GM19351 (cell line): Measurements from ENCODE around the gene PRKAG3.
"Not testable (repeated sequence)": the region's sequence is repeated elsewhere in the genome, so short reads cannot be mapped to it uniquely, and the experiment has no call there.

Experiments
- ATAC-seq: cut with Tn5 transposase; IDR thresholded peaks from one replicate; pipeline ENCODE4 v1.9.1; 2021; ENCODE audit warnings: mild to moderate bottlenecking, moderate library complexity; ENCODE audit not compliant: unreplicated experiment

Gene PRKAG3

DNA sequence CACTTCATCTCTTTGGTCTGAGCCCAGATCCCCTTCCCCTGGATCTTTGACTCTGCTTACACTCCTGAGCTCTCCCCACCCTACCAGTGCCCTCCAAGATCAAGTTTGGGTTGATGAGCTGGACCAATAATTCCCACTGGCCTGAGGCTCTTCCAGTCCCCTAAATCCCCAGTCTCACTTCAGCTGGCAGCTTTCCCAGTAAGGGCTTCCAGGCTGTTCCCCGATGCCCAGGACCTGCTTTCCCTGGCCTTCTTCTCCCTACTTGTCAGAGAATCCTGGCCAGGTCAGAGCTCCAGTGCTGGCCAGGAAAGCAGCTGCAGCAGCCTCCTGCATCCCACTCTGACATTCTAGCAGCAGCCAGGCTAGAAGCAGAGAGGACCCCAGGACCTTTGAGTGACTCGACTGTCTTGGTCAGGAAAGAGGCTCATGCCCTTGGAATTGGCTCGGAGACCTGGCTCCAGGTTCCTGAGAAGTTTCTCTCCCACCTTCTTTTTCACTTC is 31.5 kb upstream of the PRKAG3 start:
- no peak for ATAC-seq

DNA sequence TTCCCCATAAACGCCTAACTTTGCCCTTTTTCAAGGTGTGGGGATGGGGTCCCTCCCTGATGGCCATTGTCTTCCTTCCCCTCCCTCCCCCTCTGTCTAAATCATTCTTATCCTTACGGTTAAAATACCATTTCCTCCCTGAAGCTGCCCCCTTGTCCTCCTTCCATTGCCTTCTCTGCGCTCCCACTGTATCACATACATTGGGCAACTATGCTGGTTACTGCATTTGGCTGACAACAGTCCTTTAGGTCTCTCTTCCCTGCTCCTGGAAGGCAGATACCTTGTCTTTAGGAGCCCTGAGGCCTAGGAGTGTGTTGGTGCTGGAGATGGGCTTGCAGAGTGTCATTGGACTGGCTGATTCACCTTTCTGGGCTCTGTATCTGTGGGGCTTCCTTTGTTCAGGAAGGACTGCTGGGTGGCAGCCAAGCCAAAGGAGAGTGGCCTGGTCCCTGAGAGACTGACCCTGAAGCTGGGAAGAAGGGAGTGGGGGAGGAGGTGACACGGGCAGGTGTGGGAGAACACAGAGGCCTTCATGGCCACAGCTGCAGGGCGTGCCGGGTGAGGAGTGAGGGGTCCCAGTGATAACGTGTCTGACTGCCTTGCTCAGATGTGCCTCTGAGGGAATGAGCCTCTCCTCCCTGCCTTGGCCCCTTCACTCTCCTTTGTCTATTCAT is 30.2 kb upstream of the PRKAG3 start:
- ATAC-seq, result no peak

DNA sequence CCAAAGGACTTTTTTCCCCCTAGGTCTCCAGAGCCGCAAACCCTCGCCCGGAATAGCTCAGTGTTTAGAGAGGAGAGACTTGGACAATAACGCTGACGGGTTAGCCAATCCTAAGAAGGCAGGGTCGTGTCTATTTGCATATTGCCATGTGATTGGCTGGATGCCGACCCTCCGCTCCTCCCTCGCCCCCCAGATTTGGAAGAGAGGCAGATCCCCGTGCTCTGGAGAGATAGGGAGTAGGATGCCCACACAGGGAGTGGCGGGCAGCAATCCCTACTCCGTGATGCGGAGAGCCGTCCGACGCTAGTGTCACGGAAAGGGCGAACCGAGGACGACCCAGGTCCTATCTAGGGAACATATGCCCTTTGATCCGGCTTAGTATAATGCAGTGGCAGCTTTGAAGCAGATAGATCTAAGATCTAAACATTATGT is 29.4 kb upstream of the PRKAG3 start:
- no peak for ATAC-seq

DNA sequence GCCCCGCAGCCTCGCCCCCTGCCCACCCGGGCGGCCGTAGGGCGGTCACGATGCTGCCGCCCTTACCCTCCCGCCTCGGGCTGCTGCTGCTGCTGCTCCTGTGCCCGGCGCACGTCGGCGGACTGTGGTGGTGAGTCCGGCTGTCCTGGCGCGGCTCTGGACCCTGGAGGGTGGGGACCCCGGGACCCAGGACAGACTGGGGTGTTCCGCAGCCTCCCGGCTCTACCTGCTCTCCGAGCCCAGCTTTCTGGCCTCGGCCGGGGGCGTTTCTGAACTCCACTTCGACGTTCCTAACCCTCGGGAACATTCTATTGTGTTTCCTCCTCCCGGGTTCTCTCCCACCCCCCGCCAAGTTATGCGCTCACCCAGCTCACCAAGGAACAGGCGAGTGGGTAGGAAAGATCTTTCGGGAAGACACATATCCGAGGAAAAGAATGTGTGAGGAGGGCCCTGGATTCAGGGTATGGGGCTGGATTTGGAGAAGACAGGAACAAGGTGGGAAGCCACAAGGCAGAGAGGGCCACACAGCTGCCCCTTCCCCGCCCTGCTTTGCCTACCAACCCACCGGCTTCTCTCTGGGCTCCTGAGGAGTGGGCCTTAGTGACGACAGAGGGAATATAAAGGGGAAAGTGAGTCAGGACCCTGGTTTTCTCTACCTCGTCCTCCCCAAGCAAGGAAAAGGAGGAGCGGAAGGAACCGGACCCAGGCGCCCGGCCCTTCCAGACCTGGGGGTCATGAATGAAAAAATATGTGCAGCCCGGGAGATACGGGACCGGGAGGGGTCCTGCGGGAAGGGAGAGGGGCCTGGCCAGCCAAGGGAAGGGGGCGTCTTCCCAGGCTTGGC is 28.6 kb upstream of the PRKAG3 start:
- no peak for ATAC-seq

DNA sequence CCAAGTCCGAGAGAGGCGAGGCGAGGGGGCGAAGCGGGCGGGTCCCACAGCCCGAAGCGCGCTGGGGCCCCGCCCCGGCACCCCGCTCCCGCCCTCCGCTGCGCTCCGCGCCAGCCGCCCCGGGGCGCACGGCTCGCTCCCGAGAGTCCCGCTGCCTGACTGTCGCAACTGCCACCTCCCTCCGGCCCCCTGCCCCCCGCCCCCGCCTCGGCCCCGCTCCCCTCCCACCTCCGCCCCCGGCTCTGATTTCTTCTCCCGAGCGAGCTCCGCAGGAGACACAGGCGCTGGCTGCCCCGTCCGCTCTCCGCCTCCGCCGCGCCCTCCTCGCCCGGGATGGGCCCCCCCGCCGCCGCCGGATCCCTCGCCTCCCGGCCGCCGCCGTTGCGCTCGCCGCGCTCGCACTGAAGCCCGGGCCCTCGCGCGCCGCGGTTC is 28.0 kb upstream of the PRKAG3 start, which contains the start of gene WNT6:
Gene WNT6, plus strand, starts transcription at position 250 of the 432 bp plus-strand sequence. CDS start 233 bp downstream, outside the sequence.
- no peak for ATAC-seq

DNA sequence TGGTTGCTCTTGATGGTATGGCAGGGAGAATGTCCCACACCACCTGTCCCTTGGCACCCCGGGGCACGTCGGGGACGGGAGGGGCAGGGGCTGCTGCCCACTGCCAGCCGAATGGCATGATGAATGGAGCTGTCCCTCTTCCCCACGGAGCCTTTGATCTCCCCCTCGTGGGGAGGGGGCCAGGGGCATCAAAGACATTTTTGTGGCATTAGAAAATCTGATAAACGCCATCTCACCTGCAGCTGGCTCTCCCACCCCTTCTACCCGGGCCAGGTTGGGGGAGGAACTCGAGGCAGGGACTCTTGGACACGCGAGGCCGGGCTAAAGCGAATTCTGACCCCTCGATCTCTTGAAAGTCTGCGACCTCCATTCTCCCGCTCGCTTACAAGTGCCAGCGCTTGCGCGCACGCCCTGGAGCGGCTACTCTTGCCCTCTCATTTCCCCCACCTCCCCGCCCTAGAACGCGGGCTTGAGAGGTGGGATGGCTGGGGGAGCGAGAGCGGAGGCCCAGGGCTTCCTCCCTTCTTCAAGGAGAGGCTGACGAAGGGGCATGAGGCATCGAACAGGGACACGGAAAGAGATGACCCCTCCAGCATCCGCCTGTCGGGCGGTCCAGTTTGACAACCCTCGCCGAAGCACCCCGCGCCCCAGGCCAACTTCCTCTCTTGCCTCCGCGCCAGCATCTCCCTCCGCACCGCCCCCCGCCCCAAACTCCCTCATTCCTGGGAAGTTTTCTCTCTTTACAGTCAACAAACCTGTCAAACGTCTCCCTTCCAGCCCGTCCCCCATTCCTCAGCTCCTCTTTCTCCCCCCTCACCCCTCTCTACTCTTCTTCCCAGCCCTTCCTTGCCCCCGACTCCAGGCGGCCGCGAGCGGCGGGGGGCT is 27.3 kb upstream of the PRKAG3 start:
- no peak for ATAC-seq

DNA sequence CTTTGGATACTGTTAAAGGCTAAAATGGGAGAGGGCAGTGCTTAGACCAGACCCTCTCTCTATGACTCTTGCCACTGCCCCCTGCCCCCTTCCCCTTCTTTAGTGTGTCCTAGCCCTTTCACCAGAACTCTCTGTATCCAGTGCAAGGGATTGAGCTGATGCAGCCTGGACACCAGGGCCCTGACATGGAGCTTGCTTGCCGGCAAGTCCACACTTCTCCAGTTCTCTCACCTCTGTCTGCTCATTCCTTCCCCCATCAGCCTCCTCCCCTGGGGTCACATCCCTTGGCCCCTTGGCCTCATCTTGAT is 26.5 kb upstream of the PRKAG3 start:
- no peak for ATAC-seq

DNA sequence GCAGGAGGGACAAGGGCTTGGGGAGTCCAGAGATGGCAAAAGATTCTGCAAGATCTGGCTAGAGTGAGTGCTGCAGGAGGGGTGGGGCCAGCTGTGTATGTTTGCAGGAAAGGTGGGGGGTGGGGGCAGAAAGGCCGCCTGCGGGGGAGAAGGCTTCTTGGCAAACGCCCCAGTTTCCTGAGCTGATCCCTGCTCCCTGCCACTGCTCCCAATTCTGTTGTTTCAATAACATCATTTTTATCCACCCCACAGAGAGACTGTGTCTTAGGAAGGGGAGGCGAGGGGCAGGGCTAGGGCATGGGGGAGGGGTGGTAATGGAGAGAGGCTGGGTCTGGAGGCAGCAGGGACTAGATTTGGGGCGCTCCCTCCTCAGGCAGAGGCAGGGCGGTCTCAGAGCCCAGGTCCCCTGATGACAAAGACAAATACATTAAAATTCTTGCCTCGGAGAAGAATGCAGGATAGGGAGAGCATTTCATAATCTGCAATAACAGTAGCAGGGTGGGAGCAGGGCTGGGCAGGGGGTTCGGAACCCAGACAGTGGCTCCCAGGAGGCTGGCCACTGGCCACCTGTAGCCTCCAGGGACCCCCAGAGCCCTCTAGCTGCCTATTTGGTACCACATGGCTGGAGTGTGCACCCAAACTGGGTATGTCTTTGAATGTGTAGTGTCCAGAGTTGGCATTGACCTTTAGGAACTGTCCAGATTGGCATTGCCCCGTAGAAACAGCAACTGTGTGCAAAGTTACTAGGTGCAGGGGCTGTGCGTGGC is 26.0 kb upstream of the PRKAG3 start:
- no peak for ATAC-seq

DNA sequence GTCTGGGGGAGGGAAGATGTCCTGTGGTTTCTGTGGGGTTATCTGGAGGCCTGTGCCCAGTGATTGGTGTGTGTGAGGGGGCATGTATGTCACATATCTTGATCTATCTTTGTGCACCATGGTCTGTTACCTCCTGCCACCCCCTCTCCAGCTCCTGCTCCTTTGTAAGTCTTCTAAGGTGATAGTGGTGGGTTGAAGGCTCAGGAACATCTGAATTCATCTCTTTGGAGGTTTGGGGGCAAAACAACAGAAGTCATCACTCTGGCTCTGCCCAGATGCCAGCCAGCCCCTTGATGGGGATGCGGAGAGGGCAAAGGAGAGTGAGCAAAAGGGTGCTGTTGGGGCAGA is 25.3 kb upstream of the PRKAG3 start:
- no peak for ATAC-seq

DNA sequence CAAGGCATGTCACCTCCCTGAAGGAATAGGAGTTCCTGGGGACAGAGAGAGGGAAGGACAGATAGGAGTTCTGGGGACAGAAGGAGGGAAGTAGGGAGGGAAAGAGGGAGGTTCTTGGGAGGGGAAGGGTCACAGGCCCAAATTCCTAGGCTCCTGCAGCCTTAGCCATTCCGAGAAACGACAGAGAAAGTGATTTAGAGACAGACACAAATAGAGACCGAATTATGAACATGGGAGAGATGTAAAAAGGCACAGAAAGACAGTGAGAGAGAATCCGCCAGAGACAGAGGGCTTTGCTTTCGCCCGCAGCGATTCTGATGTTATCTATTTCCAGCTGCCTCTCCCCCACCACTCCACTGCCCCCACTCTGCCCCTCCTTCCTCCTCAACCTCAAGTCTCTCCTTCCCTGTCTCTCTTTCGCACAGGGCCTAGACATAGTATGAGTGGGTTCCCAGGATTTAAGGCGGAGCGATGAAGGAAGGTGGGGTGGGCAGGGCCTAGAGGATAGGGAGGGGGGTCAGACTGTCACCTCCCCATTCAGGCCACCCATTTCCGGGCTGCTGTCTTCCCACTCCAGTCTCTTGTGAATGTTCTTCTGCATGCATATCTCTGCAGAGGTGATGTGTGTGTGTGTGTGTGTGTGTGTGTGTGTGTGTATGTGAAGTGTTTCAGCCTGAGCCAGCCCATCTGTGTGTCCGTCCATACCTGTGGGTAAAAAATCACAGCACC is 24.7 kb upstream of the PRKAG3 start:
- no peak for ATAC-seq

DNA sequence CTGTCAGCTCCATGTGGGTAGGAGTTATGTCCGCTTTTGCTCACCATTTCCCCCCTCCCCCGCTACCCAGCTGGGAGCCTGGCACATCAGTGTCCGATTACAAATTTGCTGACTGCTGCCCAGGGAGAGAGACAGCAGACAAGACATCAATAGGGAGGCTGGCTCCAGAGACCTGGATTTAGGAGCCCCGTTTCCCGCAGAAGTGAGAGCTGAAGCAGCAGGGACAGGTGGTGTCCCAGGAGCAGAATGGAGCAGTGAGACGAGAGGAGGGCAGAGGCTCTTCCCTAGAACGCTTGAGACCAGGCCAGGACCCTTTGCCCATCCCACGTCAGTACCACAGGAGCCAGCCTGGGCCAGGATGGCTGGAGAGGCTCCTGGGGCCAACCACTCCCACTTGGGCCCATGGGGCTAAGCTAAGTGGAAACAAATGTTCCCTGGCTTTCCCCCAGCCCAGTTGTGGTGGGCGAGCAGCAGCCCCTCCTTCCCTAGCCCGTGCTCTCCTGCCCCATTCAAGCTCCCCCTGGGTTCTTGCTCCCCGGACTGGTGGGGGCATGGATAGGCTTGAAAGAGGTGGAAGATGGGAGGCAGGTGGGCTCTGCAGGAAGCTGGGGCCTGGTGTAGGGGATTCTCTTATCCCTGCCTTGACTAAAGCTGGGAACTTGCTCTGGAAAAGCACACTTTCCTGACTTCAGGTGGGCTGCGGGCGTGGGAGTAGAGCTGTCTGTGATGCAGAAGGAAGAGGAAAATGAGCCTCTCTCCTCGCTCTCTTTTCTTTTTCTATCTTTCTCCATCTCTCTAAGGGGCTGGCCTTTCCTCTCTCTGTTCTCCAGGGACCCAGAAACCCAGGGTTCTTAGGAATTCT is 23.9 kb upstream of the PRKAG3 start:
- no peak for ATAC-seq

DNA sequence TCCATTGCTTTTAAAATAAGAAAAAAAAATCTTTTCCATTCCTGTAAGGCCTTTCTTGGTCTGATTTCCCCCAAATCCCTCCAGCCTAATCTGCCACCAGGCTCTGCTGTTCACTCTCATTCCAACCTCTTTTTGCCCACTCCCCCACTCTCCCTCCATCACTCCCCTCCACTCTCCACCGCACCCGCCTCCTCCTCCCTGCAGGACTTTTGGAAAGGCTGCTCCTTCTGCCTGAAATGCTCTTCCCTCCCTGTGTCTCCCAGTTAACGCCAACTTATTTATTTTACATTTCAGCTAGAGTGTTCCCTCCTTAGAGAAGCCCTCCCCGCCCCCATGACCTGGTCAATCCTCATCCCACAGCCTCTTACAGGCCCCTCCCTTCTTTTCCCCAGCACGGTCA is 23.3 kb upstream of the PRKAG3 start:
- ATAC-seq, result no peak

DNA sequence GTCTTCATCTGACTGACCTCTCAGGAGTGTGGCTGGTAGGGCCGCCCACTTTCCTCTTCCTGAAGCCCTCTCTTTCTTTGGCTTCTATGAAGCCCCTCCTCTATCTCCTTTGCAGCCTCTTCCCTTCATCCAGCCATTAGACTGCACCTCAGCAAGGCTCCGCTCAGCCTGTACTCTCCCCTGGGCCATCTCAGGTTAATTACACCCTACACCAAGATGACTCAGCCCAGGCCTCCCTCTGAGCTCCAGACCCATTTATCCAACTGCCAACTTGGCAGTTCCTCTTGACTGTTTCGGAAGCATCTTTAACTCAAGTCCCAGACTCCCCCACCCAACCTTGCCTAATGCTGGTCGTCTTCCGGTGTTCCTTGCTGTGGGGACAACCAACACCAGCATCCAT is 22.2 kb upstream of the PRKAG3 start:
- ATAC-seq, result no peak

DNA sequence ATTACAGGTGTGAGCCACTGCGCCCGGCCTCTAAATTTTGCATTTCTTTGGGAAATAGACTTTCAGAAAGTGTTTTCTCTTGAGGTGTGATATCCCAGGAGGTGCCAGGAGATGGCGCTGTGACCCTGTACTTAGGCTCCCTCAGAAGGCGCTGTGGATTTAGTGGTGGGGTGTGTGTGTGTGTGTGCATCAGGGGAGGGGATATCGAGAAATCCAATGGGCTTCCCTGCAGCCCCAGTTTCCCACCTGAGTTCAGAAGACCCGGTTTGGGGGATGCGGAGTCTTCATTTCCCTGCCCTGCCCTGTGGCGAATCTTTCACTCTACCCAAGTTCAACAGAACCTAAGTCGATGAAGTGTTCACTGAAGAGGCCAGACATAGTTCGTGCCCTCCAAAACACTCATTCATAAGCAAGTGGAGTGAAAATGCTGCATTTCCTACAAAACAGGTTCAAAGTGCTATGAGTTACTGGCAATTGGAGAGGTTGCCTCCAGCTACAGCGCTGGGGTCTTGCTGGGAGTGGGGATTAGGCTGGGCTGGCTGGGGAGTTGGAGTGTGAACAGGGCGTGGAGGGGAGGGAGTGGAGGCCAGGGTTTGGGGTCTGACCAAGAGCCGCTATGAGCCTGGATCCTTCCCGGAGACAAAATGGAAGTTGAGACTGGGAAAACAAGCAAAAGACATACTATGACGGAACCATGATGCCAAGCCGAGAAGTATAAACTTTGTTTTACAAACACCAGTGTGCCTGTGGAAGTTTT is 21.5 kb upstream of the PRKAG3 start:
- no peak for ATAC-seq

DNA sequence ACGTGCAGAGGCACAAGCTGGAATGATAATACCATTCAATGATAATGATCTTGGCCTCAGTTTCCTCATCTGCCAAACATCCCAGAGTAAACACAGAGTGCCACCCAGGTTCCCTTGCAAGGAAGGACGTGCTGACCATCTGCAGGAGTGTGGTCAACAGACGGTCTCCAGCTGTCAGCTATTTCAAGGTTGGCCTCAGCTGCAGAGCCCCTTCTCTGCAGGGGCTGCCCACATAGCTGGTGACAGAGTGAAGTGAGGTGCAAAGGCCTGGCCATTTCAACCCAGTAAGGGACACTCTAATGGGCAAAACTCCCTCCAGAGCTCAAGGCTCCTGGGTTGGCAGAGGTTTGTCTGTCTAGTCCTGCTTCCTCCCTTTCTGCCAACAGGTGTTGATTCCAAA is 19.7 kb upstream of the PRKAG3 start:
- no peak for ATAC-seq

DNA sequence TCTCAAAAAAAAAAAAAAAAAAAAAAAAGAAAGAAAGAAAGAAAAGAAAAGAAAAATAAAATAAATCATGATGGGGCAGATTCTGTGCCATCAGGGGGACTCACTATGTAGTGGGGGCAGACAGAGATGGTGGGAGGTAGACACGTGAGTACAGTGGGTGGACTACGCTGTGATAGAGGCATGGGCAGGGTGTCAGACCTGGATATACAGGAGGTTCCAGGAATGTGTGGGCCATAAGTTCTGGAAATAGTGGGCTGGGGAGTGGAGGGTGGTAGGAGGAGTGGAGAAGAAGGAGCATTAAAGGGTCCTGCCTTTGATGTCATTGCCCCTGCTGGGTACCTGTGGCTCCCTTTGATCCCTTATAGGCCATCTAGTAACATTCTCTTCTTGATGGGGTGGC is 19.2 kb upstream of the PRKAG3 start:
- no peak for ATAC-seq

DNA sequence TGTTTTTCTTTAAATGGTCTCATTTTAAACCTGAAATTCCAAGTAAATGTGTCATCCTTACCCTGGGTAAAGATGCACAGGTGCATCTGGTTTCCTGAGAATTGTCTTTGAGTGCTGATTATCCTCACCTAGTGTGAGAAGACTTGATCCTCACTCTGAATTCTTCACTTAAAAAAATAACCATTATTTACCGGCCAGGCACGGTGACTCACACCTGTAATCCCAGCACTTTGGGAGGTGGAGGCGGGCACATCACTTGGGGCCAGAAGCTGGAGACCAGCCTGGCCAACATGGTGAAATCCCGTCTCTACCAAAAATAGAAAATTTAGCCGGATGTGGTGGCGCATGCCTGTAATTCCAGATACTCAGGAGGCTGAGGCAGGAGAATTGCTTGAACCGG is 18.1 kb upstream of the PRKAG3 start:
- ATAC-seq, result no peak

DNA sequence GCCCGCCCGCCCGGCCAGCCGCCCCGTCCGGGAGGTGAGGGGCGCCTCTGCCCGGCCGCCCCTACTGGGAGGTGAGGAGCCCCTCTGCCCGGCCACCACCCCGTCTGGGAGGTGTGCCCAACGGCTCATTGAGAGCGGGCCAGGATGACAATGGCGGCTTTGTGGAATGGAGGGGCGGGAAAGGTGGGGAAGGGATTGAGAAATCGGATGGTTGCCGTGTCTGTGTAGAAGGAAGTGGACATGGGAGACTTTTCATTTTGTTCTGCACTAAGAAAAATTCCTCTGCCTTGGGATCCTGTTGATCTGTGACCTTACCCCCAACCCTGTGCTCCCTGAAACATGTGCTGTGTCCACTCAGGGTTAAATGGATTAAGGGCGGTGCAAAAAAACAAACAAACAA is 15.4 kb upstream of the PRKAG3 start:
- ATAC-seq, result not testable (repeated sequence)
